Sigmoid colon (tissue), 7 donors: ENCODE data around the gene ETNPPL. TPM values are rescaled to one million over a fixed set of nuclear protein-coding genes. Genes with fewer than 3 reads are reported as not detected.

Source experiments
- DNase-seq: peaks from one replicate; pipeline ENCODE4 v3.0.0-alpha.2; 2019
- H3K27ac ChIP-seq, 4 donors: fragments of 200-600 bp; sonication (generic); one replicate each; pipeline ENCODE4 v1.5.1; 2016 to 2019; ENCODE audit warnings: mild to moderate bottlenecking in 1 of 4
- H3K27me3 ChIP-seq, 3 donors: fragments of 200-600 bp; sonication (generic); one replicate each; pipeline ENCODE4 v1.5.1; 2019; ENCODE audit warnings: mild to moderate bottlenecking in 1 of 3
- H3K36me3 ChIP-seq, 4 donors: fragments of 200-600 bp; sonication (generic); one replicate each; pipeline ENCODE4 v1.5.1; 2016 to 2019
- H3K4me1 ChIP-seq, 4 donors: fragments of 200-600 bp; sonication (generic); one replicate each; pipeline ENCODE4 v1.5.1; 2017 to 2019
- H3K4me3 ChIP-seq, 4 donors: fragments of 200-600 bp; sonication (generic); one replicate each; pipeline ENCODE4 v1.5.1; 2017 to 2019; ENCODE audit warnings: mild to moderate bottlenecking in 2 of 4, moderate library complexity in 1 of 4
- H3K9me3 ChIP-seq, 4 donors: fragments of 200-600 bp in 3 of 4; sonication (generic) in 3 of 4; one replicate each; pipeline versions ENCODE4 v1.5.1 to v1.6.1; 2013 to 2019
- CTCF ChIP-seq, 4 experiments: fragments of 450-650 bp in 3 of 4; fragments of 200-600 bp in 1 of 4; IDR thresholded peaks; one replicate each; pipeline ENCODE4 v1.5.1; 2016 to 2019; ENCODE audit warnings: antibody characterized with exemption in 4 of 4, mild to moderate bottlenecking in 3 of 4, moderate library complexity in 2 of 4
- EP300 ChIP-seq, 4 donors: sonication (generic); formaldehyde crosslinking; IDR thresholded peaks; one replicate each; pipeline ENCODE4 v1.6.1; 2017; ENCODE audit warnings: antibody characterized with exemption in 4 of 4
- POLR2A ChIP-seq, 2 donors: fragments of 450-650 bp; IDR thresholded peaks; one replicate each; pipeline ENCODE4 v1.6.1; 2016; ENCODE audit warnings: antibody characterized with exemption in 2 of 2, mild to moderate bottlenecking in 2 of 2, moderate library complexity in 2 of 2
- POLR2AphosphoS5 ChIP-seq, 4 donors: sonication (generic); formaldehyde crosslinking; IDR thresholded peaks; one replicate each; pipeline ENCODE4 v1.6.1; 2017; ENCODE audit warnings: antibody characterized with exemption in 4 of 4
- WGBS, 2 donors: extraction: QIAGEN DNeasy Blood & Tissue Kit; methylation state at CpG; one replicate each; pipeline ENCODE4 v1.1.7; 2013; 5-methylcytosine and 5-hydroxymethylcytosine counted together
- intact Hi-C: fragments of 100-400 bp; cut with DNase I; formaldehyde crosslinking; loops from one replicate; pipeline ENCODE4 v1.15.1; 2023
- polyA plus RNA-seq, 3 donors: library from polyadenylated mRNA; stranded (reverse); fragments of 200-250 nt; gene quantifications; one replicate each; pipeline ENCODE4 v1.2.3, GENCODE V29; 2013
- total RNA-seq, 4 donors: library from RNA; depleted of rRNA; stranded (reverse); fragments of >200 nt; gene quantifications; one replicate each; pipeline ENCODE4 v1.1.0, GENCODE V29; 2016
- donor health status: healthy with polysubstance abuse.
- donor health status: Bipolar disorder and iron deficiency.
- donor health status: healthy.

The ETNPPL gene
- total and polyA plus RNA-seq, 7 donors, result 0.36 TPM; not detected in 6

GRCh38 chr4:108774809-108775530 is 12.1 kb upstream of the ETNPPL start:
- 67 to 79% methylated on average over 5 of the region's 5 CpGs for WGBS, 2 donors
- DNase-seq, result no peak
- H3K4me3 ChIP-seq, result no peak overlapping the region

GRCh38 chr4:108772402-108772801 is 9.5 kb upstream of the ETNPPL start:
- Histone ChIP-seq H3K27me3 (no peaks in the 10 kb centered on the region), H3K9me3 (no peaks in the 10 kb centered on the region), H3K4me3 (no peak overlapping the region), H3K36me3 (no peaks in the 10 kb centered on the region), H3K27ac (no peak overlapping the region), H3K4me1 (no peaks in the 10 kb centered on the region)
- 82 to 90% methylated on average over 7 of the region's 7 CpGs for WGBS, 2 donors
- TF ChIP-seq EP300 (IDR thresholded peaks at IDR 0.05), result no peak
- intact Hi-C loops, result no loop called here
- DNase-seq, result no peak

More at GRCh38 chr4:108774809-108775530, 12.1 kb upstream of the ETNPPL start:
- Histone ChIP-seq H3K36me3 (no peaks in the 10 kb centered on the region), H3K9me3 (no peaks in the 10 kb centered on the region), H3K4me1 (no peaks in the 10 kb centered on the region), H3K27me3 (no peaks in the 10 kb centered on the region), H3K27ac (no peak overlapping the region)
- intact Hi-C loops, result no loop called here
- no peak for TF ChIP-seq EP300 (IDR thresholded peaks at IDR 0.05)
- no peak for TF ChIP-seq POLR2A (IDR thresholded peaks at IDR 0.05)
- TF ChIP-seq POLR2AphosphoS5 (IDR thresholded peaks at IDR 0.05), result no peak
- TF ChIP-seq CTCF (IDR thresholded peaks at IDR 0.05), result no peak

- TF ChIP-seq EP300 (IDR thresholded peaks at IDR 0.05) (no peak), CTCF (IDR thresholded peaks at IDR 0.05) (no peak)
- 88 to 93% methylated on average over 3 of the region's 3 CpGs for WGBS, 2 donors
- H3K4me3 ChIP-seq, result no peak overlapping the region
- no peaks in the 10 kb centered on the region for H3K9me3 ChIP-seq
- peaks cover 0 to 13% (median 12%) of the 10 kb centered on the region in 4 donors for H3K4me1 ChIP-seq
- no peak overlapping the region for H3K27ac ChIP-seq
- intact Hi-C loops, result no loop called here
- no peaks in the 10 kb centered on the region for H3K36me3 ChIP-seq
- DNase-seq, result no peak
- H3K27me3 ChIP-seq, result peaks cover 0 to 17% (median 0%) of the 10 kb centered on the region in 3 donors
Measured at GRCh38 chr4:108766058-108766457, 3.2 kb upstream of the ETNPPL start.

- Histone ChIP-seq H3K36me3 (no peaks in the 10 kb centered on the region), H3K27ac (no peak overlapping the region), H3K4me3 (no peak overlapping the region), H3K4me1 (peaks cover 0 to 13% (median 12%) of the 10 kb centered on the region in 4 donors), H3K27me3 (peaks cover 0 to 34% (median 0%) of the 10 kb centered on the region in 3 donors), H3K9me3 (no peaks in the 10 kb centered on the region)
- TF ChIP-seq CTCF (IDR thresholded peaks at IDR 0.05) (no peak), POLR2AphosphoS5 (IDR thresholded peaks at IDR 0.05) (no peak), EP300 (IDR thresholded peaks at IDR 0.05) (no peak), POLR2A (IDR thresholded peaks at IDR 0.05) (no peak)
- no peak for DNase-seq
- intact Hi-C loops, result no loop called here
- WGBS, 2 donors, result 92 to 96% methylated on average over 4 of the region's 4 CpGs
Measured at GRCh38 chr4:108763986-108764385, 1.1 kb upstream of the ETNPPL start.

- TF ChIP-seq POLR2AphosphoS5 (IDR thresholded peaks at IDR 0.05), result no peak
- TF ChIP-seq POLR2A (IDR thresholded peaks at IDR 0.05), result no peak
- no peak for TF ChIP-seq EP300 (IDR thresholded peaks at IDR 0.05)
- TF ChIP-seq CTCF (IDR thresholded peaks at IDR 0.05), result no peak
- intact Hi-C loops, result no loop called here
- no peak overlapping the region for H3K27ac ChIP-seq
- peak overlapping the region; percentile 25 to 57 (median 50) for H3K4me3 ChIP-seq
- DNase-seq, result no peak
- WGBS, 2 donors, result 16 to 25% methylated on average over 11 of the region's 11 CpGs
- peaks cover 0 to 13% (median 12%) of the 10 kb centered on the region in 4 donors for H3K4me1 ChIP-seq
- peaks cover 0 to 42% (median 0%) of the 10 kb centered on the region in 3 donors for H3K27me3 ChIP-seq
- H3K36me3 ChIP-seq, result no peaks in the 10 kb centered on the region
- H3K9me3 ChIP-seq, result no peaks in the 10 kb centered on the region
Measured at GRCh38 chr4:108763226-108763593, 357 bp upstream of the ETNPPL start.
